NCI-H524 treated with DMSO at 0.1 percent for 48 hours (cell line): ENCODE data around the gene DOCK6.

Source experiments
- DNase-seq: peaks from one replicate; lab custom pipeline; 2025; lab: John Stamatoyannopoulos, UW

The DOCK6 gene

GRCh38 chr19:11247391-11247790 is 14.9 kb downstream of the DOCK6 start:
- no peak for DNase-seq

- DNase-seq = no peak
Observed at GRCh38 chr19:11246941-11247340, 15.4 kb downstream of the DOCK6 start.

- no peak for DNase-seq
Observed at GRCh38 chr19:11244846-11245589, 17.3 kb downstream of the DOCK6 start.

GRCh38 chr19:11243798-11244169 is 18.5 kb downstream of the DOCK6 start:
- no peak for DNase-seq

- DNase-seq = no peak
Observed at GRCh38 chr19:11242864-11243797, 19.2 kb downstream of the DOCK6 start.

DNA sequence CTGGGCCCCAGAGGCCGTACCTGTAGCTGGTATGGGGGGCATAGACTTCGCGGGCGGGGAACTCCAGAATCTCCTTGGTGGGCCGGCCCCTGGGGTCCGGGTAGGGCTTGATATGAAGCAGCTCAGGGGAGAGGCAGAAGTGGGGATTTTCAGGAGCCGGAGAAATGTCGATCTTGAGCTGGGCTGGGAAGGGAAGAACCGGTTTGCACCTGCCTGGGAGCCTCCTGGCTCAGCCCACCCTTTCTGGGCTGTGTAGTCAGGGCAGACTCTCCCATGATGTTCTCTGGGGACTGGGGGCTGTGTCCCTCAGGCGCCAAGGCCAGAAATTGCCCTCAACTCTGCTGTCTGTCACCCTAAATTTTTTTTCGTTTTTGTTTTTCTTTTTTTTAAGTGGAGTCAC is 20.3 kb downstream of the DOCK6 start:
- no peak for DNase-seq

DNA sequence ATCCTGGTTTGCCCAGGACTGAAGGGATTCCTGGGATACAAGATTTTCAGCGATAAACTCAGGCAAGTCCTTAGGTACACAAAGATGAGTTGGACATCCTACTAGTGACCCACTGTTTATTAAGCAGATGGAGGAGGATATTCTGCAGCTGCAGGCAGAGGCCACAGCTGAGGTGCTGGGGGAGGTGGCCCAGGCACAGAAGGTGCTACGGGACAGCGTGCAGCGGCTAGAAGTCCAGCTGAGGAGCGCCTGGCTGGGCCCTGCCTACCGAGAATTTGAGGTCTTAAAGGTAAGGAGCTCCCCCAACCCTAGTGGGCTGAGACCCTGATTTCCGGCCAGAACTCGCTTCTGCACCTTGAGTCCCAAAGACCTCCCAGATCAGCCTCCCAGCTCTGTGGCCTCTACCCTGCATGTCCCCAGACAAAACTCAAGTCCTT is 22.3 kb downstream of the DOCK6 start:
- no peak for DNase-seq

- no peak for DNase-seq
Observed at GRCh38 chr19:11239377-11240000, 22.8 kb downstream of the DOCK6 start, which contains the start of gene ANGPTL8. Gene ANGPTL8, plus strand, starts transcription at chr19:11239619. Its CDS starts 19 bp downstream, at chr19:11239638.

- no peak for DNase-seq
Observed at GRCh38 chr19:11238781-11239376, 23.4 kb downstream of the DOCK6 start.

DNA sequence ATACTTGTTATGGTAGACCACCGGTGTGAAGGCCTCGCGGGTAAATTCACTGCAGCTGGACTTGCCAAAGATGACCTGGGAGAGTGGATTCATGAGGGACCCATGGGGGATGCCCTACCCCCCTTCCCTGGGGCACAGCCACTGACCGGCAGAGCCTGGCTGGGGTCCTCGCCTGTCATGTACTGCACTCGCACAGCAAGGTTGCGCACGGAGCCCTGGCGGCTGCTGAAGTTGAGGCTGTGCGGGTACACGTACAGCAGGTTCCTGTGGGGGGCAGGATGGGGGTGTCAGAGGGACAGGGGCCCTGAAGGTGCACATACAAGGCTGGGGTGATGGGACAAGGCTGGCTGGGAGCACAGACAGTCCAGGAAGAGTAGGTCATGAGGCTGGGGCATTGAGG is 24.3 kb downstream of the DOCK6 start:
- DNase-seq = no peak

DNA sequence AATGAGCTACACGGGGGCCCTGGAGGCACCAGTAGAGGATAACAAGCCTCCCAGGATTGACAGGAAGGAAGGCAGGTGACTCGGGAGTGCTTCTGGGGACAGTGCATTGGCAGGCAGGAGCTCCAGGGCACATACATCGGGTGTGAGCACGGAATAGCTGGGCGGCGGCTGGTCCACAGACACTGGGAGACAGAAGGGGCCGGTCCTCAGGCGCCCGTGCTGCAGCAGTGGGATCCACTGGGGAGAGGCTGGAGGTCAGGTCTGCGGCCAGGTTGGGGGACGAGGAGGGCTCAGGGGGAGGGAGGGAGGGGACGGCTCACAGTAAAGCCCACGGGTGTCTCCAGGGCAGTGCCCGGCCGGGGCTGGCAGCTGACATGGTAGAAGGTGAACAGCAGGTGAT is 25.0 kb downstream of the DOCK6 start:
- no peak for DNase-seq

DNA sequence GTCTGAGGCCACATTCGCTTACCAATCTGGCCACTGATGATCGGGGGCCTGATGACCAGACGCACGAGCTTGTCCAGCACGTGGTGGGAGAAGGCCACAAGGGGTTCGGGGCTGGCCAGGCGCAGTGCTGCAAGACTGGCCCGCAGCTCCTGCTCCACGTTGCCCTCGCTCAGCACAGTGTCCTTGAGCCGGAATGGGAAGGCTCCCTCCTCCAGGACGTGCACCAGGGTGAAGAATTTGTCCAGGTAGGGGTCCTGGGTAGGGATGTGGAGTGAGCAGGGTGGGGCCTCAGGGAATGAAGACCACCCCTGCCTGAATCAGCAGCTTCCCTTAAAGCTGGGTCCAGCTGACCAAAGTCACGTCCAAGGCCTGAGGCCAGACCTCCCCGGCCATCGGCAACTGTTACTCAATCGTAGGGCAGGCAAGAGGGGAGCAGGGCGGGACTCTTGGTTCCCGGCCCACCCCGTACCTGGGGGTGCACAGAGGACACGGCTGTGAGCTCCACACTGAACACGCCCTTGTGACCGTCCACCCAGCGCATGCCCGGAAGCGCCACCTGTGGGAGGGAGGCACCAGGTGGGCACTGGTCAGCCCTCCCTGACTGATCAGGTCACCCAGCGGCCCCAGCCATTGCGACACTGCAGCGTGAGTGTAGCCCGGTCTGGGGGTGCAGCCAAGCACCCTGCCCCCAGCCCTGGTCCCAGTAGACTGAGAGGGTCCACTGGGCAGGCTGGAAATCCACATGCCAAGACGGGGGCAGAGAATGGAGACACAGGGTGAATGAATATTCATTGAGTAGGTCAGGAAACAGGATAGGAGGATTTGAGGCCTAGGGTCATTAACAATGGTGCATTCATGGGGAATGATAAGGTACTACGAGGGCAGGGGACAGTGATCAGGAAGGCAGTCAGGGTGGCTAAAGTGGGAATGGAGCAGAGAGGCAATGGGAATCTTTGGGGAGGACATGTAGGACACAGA is 25.7 kb downstream of the DOCK6 start:
- no peak for DNase-seq

GRCh38 chr19:11234486-11235075 is 27.7 kb downstream of the DOCK6 start:
- no peak for DNase-seq

DNA sequence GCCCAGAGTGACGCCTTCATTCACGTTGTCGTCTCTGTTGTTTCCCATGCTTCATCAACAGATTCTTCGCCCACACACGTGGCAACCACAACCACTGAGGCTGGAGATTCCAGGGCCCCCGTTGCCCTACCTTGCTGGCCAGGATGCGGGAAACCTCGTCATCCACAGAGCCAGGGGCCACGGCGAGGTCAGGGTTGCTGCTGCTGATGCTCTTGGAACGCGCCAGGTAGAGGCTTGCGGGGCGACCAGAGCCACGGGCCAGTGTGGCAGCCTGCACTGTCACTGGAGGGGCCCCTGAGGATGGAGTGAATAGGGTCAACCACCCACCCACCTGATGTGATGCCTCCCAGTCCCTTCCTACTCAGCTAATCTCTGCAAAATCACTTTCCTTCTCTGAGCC is 29.3 kb downstream of the DOCK6 start:
- no peak for DNase-seq

DNA sequence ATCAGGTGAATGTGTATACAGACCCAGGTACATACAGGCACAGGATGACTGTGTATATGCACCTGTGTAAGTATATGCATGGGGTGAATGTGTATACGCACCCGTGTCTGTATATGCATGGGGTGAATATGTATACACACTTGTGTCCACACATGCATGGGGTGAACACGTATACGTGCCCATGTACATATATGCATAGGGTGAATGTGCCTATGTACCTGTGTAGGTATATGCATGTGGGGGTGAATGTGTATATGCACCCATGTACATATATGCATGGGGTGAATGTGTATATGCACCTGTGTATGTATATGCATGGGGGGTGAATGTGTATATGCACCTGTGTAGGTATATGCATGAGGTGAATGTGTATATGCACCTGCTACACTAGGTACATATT is 29.8 kb downstream of the DOCK6 start:
- no peak for DNase-seq

- no peak for DNase-seq
Observed at GRCh38 chr19:11230621-11231386, 31.5 kb downstream of the DOCK6 start.

DNA sequence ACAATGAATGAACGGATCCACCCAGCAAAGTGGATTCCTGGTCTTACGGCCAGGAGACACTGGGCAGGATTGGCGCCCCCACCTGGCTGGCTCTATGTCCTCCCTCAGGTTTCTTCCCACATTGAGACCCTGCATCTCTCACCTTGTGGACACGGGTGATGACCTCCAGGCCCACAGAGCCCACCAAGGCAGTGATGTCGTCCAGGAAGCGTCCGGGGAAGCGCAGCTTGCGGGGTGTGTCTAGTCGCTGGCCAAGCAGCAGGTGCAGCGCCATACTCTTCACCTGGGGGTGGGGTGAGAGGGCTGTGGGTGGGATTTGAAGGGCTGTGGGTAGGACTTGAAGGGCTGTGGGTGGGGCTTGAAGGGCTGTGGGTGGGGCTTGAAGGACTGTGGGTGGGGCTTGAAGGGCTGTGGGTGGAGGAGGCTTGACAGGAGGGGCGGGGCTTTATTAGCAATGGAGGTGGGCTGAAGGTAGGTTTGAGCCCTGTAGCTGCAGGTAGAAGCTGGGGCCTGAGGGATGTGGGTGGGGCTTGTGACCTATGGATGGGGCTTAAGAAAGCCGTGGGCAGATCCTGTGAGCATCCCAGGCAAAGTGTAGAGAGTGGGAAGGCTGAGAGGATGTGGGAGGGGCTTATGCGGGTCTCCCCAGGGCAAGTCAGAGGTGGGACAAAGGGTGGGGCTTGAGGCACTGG is 35.0 kb downstream of the DOCK6 start:
- DNase-seq = no peak

DNA sequence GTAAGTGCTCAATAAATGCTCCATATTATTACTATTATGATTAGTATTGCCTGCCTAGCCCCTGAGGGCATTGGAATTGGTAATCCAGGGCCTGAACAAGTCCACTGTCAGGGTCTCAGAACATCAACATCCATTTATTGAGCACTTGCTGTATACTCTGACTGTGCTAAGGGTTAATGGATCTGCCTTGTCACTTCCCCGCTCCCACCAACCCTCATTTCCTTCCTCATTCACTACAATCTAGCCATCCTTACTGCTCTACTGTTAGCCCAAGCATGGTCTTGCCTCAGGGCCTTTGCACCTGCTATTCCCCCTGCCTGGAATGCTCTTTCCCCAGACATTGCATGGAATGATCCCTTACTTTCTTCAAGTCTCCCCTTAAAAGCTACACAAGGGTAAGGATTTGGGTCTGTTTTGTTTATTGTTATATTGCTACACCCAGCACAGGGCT is 35.6 kb downstream of the DOCK6 start:
- DNase-seq = no peak

DNA sequence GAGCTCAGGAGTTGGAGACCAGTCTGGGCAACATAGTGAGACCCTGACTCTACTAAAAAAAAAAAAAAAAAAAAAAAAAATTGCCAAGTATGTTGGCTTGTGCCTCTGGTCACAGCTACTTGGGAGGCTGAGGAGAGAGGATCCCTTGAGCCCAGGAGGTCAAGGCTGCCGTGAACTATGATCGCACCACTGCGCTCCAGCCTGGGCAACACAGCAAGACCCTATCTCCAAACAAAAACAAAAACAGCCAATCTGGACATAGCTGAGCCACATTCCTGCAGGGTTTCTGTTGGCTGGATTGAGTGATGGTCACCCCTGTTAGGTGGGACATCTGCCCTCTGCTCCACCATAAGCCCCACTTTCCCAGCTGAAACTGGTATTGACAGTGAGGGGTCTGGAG is 36.5 kb downstream of the DOCK6 start:
- DNase-seq = no peak
